ENCODE results near the gene PISD.

Gene PISD

DNA sequence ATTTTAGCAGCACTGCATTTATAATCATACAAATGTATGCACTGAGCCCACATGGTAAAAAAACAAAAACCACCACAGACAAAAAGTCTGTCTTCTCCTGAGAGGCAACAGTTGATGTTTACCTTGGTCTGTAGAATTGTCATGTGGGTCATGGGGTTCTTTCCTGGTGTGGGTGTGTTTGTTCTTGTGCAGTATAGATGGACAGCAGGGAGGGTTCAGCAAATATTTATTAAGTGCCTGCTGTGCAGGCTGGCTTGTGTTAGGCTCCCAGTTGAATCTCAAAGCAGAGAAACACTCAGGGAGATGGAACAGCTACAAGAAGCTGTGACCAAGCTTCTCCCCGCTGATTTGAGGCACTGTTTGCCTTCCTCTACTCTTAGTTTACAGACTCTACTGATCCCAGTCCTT lies 82.2 kb downstream of the PISD start:
- DNase-seq (ENCODE audit: low read depth), result no peak
- no peak overlapping the region for H3K4me3 ChIP-seq (replicated peaks; ENCODE audit: low read depth, low read length)
- TF ChIP-seq, protein P1, sequence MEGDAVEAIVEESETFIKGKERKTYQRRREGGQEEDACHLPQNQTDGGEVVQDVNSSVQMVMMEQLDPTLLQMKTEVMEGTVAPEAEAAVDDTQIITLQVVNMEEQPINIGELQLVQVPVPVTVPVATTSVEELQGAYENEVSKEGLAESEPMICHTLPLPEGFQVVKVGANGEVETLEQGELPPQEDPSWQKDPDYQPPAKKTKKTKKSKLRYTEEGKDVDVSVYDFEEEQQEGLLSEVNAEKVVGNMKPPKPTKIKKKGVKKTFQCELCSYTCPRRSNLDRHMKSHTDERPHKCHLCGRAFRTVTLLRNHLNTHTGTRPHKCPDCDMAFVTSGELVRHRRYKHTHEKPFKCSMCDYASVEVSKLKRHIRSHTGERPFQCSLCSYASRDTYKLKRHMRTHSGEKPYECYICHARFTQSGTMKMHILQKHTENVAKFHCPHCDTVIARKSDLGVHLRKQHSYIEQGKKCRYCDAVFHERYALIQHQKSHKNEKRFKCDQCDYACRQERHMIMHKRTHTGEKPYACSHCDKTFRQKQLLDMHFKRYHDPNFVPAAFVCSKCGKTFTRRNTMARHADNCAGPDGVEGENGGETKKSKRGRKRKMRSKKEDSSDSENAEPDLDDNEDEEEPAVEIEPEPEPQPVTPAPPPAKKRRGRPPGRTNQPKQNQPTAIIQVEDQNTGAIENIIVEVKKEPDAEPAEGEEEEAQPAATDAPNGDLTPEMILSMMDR (IDR thresholded peaks at IDR 0.05; ENCODE audit: low read length, missing control alignments), result no peak

DNA sequence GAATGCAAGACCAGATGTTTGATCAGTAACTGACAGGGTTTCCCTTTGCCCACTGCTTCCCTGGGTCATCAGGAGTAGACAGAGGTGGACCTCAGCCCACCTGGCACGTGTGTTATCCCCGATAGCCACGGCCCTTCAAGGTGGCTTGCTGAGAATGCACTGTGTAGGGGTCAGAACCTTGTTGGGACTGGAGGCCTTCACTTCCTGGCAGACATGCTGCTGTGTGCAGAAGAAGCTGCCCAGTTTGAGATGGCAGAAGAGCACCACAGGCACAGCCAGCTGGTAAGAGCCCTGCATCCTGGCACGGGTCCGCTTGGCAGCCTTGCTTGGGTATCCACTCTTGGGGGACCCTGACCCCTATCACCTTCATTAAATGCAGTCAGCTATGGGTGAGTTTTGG lies 83.8 kb downstream of the PISD start:
- TF ChIP-seq, protein P1 (IDR thresholded peaks at IDR 0.05; ENCODE audit: low read length, missing control alignments), result no peak

GRCh38 chr22:31577711-31578110 lies 84.3 kb downstream of the PISD start:
- TF ChIP-seq, protein P1 (IDR thresholded peaks at IDR 0.05; ENCODE audit: low read length, missing control alignments), result no peak

More for the DNA sequence above, 83.8 kb downstream of the PISD start:
- no peak for DNase-seq (ENCODE audit: low read depth)
- no peak overlapping the region for H3K4me3 ChIP-seq (replicated peaks; ENCODE audit: low read depth, low read length)

GRCh38 chr22:31575190-31575589 lies 86.8 kb downstream of the PISD start:
- DNase-seq (ENCODE audit: low read depth), result no peak
- TF ChIP-seq, protein P1 (IDR thresholded peaks at IDR 0.05; ENCODE audit: low read length, missing control alignments), result no peak

More at GRCh38 chr22:31577711-31578110, 84.3 kb downstream of the PISD start:
- DNase-seq (ENCODE audit: low read depth), result no peak
- no peak overlapping the region for H3K4me3 ChIP-seq (replicated peaks; ENCODE audit: low read depth, low read length)

DNA sequence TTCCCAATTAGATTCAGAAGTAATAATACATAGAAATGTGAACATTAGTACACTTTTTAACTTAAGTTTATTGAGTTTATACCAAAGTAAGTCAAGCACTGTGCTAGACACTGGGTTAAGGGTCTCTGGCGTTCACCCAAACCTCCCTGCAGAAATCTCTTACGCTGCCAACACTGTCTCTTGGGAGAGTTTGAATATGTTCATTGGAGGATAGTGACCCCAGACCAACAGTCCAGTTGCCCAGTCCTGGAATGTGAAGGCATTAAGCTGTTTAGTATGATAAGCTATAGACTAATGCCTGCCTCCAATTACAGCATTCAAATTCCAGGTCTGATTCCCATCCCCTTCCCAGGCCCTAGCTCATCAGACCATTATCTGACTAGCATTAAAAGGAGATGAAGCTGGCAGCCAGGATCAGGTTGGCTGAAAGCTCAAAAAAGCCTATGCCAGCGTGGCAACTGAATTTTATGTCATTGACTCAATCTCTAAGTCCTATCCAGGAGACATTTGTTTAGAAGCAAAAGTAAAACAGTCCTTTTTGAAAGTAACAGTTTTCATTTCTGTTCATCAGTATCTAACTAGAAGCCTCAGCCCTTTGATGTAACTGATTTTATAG lies 87.9 kb downstream of the PISD start:
- H3K4me3 ChIP-seq (replicated peaks; ENCODE audit: low read depth, low read length), result no peak overlapping the region
- TF ChIP-seq, protein P1 (IDR thresholded peaks at IDR 0.05; ENCODE audit: low read length, missing control alignments), result no peak
- DNase-seq (ENCODE audit: low read depth), result peak; percentile 33

More at GRCh38 chr22:31575190-31575589, 86.8 kb downstream of the PISD start:
- H3K4me3 ChIP-seq (replicated peaks; ENCODE audit: low read depth, low read length), result no peak overlapping the region

DNA sequence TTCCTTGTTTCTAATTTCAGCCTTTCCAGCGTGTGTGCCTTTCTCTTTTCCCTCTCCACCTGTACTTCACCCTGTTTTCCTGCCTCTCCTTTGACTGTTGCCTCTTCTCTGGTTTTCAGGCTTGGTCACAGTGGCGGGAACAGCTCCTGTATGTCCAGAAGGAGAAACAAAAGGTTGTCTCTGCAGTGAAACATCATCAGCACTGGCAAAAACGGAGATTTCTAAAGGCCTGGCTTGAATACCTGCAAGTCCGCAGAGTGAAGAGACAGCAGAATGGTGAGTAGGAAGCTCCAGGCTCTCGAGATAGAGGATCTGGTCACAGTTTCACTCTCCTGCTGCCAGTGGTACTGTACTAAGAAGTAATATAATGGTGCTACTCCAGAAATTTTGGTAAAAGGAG lies 89.1 kb downstream of the PISD start:
- no peak for DNase-seq (ENCODE audit: low read depth)
- TF ChIP-seq, protein P1 (IDR thresholded peaks at IDR 0.05; ENCODE audit: low read length, missing control alignments), result no peak
- H3K4me3 ChIP-seq (replicated peaks; ENCODE audit: low read depth, low read length), result no peak overlapping the region

GRCh38 chr22:31569126-31569525 lies 92.9 kb downstream of the PISD start:
- no peak overlapping the region for H3K4me3 ChIP-seq (replicated peaks; ENCODE audit: low read depth, low read length)
- DNase-seq (ENCODE audit: low read depth), result no peak
- TF ChIP-seq, protein P1 (IDR thresholded peaks at IDR 0.05; ENCODE audit: low read length, missing control alignments), result no peak

All from fibroblast of pulmonary artery (primary cell).